Activated CD8-positive, alpha-beta memory T cell treated with anti-CD3 and anti-CD28 coated beads, Interleukin-2, amount 10 ng/mL, durations not matched to agents 7 days and 5 days (primary cell): ENCODE results near the gene SIGLEC1. TPM values are rescaled to one million over a fixed set of nuclear protein-coding genes. Genes with fewer than 3 reads are reported as not detected.

Experiments
- ATAC-seq: fragments of 150-1000 bp; cut with Tn5 transposase; one replicate; pipeline ENCODE4 v1.10.0; 2021; ENCODE audit warnings: moderate library complexity
- CTCF ChIA-PET: fragments of 350-600 bp; sonication (Branson Sonifier 250); formaldehyde crosslinking; loops from one replicate; lab custom pipeline; 2021; ENCODE audit warnings: antibody characterized with exemption; lab: Charles Lee
- DNase-seq: peaks from one replicate; pipeline ENCODE4 v3.0.0-alpha.2; 2020
- H3K27ac Mint-ChIP-seq: one replicate; pipeline ENCODE4 v1.8.0; 2021; ENCODE audit warnings: mild to moderate bottlenecking, mixed read lengths
- H3K27me3 Mint-ChIP-seq: one replicate; pipeline ENCODE4 v1.8.0; 2021; ENCODE audit warnings: mixed read lengths
- H3K36me3 Mint-ChIP-seq: one replicate; pipeline ENCODE4 v1.8.0; 2021; ENCODE audit warnings: mild to moderate bottlenecking, mixed read lengths
- H3K4me1 Mint-ChIP-seq: one replicate; pipeline ENCODE4 v1.8.0; 2021; ENCODE audit warnings: mixed read lengths
- H3K4me3 Mint-ChIP-seq: one replicate; pipeline ENCODE4 v1.8.0; 2021; ENCODE audit warnings: mild to moderate bottlenecking, moderate library complexity, mixed read lengths
- H3K9me3 Mint-ChIP-seq: one replicate; pipeline ENCODE4 v1.8.0; 2022; ENCODE audit warnings: low read depth, mixed read lengths
- total RNA-seq, 2 experiments: library from RNA; stranded (reverse); gene quantifications; one replicate each; pipeline ENCODE4 v1.2.3, GENCODE V29; 2021

The SIGLEC1 gene
- total RNA-seq, 2 experiments from 2014 or later, result not detected

DNA sequence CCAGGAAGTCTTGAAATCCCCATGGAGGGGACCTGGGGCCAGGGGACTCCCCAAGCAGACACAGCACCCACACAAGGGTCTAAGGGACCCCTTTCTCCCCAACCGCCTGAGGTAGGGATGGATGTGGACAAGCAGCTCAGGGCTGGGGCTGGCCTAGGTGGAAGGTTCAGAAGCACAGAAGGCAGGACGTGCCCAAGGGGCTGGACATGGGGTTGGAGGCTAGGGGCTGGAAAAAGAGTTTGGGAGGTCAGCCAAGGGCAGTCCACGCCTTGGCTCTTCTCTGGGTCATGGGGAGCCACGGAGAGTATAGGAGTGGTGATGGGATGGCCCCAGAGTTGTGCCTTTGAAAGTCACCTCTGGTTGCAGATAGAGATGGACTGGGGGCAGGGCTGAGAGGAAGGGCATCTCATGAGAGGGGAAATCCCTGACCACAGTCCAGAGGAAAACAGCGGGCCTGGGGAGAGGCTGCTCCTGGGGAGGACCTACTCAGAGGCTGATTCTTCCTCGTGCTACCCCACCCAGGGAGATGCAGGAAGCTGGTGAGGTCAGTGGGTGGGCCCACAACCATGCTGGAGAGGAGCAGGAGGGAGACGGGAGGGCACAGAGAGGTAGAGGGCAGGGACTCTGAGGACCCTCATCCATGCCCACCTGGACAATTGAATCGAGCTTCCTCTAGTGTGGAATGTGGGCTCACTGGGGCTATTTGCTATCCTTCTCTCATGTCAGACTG, 17.6 kb upstream of the SIGLEC1 start:
- H3K4me1 Mint-ChIP-seq, result peaks cover 3% of the 10 kb centered on the region
- H3K9me3 Mint-ChIP-seq, result no peaks in the 10 kb centered on the region
- ATAC-seq (no peak), DNase-seq (no peak)
- H3K36me3 Mint-ChIP-seq, result no peaks in the 10 kb centered on the region
- peak overlapping the region; percentile 19 for H3K27ac Mint-ChIP-seq
- H3K27me3 Mint-ChIP-seq, result peaks cover 59% of the 10 kb centered on the region
- CTCF ChIA-PET, result interaction anchor here (1.0 to 1.2 kb wide), 2 partner anchors 14 to 23 kb away, joined by 3 to 4 read pairs; no protein-coding TSS in a partner anchor
- no peak overlapping the region for H3K4me3 Mint-ChIP-seq

DNA sequence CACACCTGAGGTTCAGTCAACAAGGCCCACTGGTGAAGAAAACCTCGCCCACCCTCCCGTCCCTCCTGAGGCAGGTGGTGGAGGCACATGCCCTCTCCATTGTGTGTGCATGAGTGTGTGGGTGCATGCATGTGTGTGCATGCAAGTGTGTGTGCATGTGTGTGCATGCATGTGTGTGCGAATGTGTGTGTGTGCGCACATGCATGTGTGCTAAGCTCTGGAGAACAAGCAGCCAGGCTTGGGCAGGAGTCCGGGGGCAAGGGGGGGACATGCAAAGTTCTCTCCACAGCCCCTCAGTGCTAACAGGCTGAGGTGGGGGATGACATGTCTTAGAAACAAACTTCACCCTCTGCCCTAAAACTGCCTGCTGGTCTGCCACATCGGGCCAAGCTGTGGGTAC, 17.0 kb upstream of the SIGLEC1 start:
- Mint-ChIP-seq H3K4me3 (no peak overlapping the region), H3K27me3 (peaks cover 62% of the 10 kb centered on the region), H3K27ac (no peak overlapping the region), H3K4me1 (peaks cover 3% of the 10 kb centered on the region), H3K9me3 (no peaks in the 10 kb centered on the region), H3K36me3 (no peaks in the 10 kb centered on the region)
- no peak for DNase-seq
- CTCF ChIA-PET, result interaction anchor here (1.0 to 1.2 kb wide), 3 partner anchors 13 to 53 kb away, joined by 3 to 4 read pairs (median 3); no protein-coding TSS in a partner anchor
- no peak for ATAC-seq

DNA sequence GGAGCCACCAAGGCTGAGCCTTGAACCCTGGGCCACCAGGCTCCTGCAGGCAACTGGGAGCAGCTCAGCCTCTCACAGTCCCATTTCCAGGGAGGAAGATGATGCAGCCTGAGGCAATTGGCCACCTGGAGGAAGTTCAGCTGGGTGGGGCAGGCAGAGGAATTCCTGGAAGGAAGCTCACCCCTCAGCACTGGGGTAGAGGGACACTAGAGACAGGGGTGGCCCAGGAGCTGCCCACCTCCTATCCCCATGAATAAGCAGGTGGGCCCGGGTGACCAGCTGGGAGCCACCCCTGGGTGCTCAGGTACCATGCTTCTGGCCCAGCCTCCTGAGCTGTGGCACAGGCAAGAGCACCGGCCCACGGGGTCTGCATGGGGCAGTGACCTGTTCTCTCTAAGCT, 16.5 kb upstream of the SIGLEC1 start:
- H3K4me1 Mint-ChIP-seq, result peaks cover 3% of the 10 kb centered on the region
- H3K36me3 Mint-ChIP-seq, result no peaks in the 10 kb centered on the region
- DNase-seq (no peak), ATAC-seq (no peak)
- no peak overlapping the region for H3K27ac Mint-ChIP-seq
- peaks cover 65% of the 10 kb centered on the region for H3K27me3 Mint-ChIP-seq
- CTCF ChIA-PET, result interaction anchor here (1.0 to 1.2 kb wide), 3 partner anchors 13 to 52 kb away, joined by 3 to 4 read pairs (median 3); no protein-coding TSS in a partner anchor
- no peak overlapping the region for H3K4me3 Mint-ChIP-seq
- no peaks in the 10 kb centered on the region for H3K9me3 Mint-ChIP-seq

GRCh38 chr20:3728354-3728753, 16.0 kb upstream of the SIGLEC1 start:
- Mint-ChIP-seq H3K36me3 (no peaks in the 10 kb centered on the region), H3K27ac (no peak overlapping the region), H3K27me3 (peaks cover 63% of the 10 kb centered on the region), H3K4me1 (peaks cover 3% of the 10 kb centered on the region), H3K9me3 (no peaks in the 10 kb centered on the region), H3K4me3 (no peak overlapping the region)
- ATAC-seq, result no peak
- CTCF ChIA-PET, result interaction anchor here (1.0 kb wide), 1 partner anchor 39 kb away, joined by 3 read pairs; the partner anchor contains the start of gene ADISSP
- no peak for DNase-seq

DNA sequence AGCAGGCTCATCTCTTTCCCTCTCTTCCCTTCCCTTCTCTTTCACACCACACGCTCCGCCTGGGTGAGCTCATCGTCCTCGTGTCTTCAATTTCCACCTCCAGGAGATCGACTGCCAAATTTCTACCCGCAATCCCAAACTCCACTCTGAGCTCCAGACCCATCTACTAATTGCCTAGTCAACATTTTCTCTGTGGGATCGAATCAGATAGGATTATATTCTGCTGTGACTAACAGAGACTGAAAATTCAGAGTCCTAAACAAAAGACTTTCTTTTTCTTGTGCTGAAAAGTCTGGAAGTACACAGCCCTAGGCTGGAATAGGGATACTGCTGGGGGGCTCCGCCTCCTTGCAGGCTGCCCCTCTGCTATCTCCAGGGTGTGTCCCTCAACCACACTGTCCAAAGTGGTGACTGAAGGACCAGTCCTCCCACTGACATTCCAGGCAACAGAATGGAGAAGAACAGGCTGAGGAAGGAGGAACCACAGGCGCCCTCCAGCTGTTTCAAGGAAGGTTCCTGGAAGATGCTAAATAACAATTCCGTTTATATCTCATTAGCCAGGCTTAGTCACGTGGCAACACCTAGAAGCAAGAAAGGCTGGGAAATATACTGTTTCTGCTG, 15.1 kb upstream of the SIGLEC1 start:
- Mint-ChIP-seq H3K27me3 (peaks cover 62% of the 10 kb centered on the region), H3K27ac (no peak overlapping the region), H3K36me3 (no peaks in the 10 kb centered on the region), H3K4me3 (no peak overlapping the region), H3K4me1 (peaks cover 3% of the 10 kb centered on the region), H3K9me3 (no peaks in the 10 kb centered on the region)
- CTCF ChIA-PET, result interaction anchor here (1.0 to 1.3 kb wide), 3 partner anchors 11 to 59 kb away, joined by 3 to 4 read pairs (median 4); partner anchors contain the start of genes ADISSP and CENPB
- ATAC-seq, result no peak
- no peak for DNase-seq

GRCh38 chr20:3724356-3724755, 12.0 kb upstream of the SIGLEC1 start:
- ATAC-seq, result no peak
- CTCF ChIA-PET, result interaction anchor here (1.6 kb wide), 1 partner anchor 14 kb away, joined by 9 read pairs; no protein-coding TSS in a partner anchor
- Mint-ChIP-seq H3K36me3 (no peaks in the 10 kb centered on the region), H3K4me1 (peaks cover 16% of the 10 kb centered on the region), H3K4me3 (no peak overlapping the region), H3K27ac (no peak overlapping the region), H3K27me3 (peaks cover 61% of the 10 kb centered on the region), H3K9me3 (no peaks in the 10 kb centered on the region)
- no peak for DNase-seq

GRCh38 chr20:3723284-3723683, 10.9 kb upstream of the SIGLEC1 start:
- H3K36me3 Mint-ChIP-seq, result no peaks in the 10 kb centered on the region
- CTCF ChIA-PET, result interaction anchor here (0.7 to 1.5 kb wide), 3 partner anchors 12 to 109 kb away, joined by 4 read pairs; no protein-coding TSS in a partner anchor
- H3K4me3 Mint-ChIP-seq, result no peak overlapping the region

GRCh38 chr20:3721912-3722311, 9.5 kb upstream of the SIGLEC1 start:
- Mint-ChIP-seq H3K4me3 (no peak overlapping the region), H3K27me3 (peaks cover 48% of the 10 kb centered on the region), H3K36me3 (no peaks in the 10 kb centered on the region), H3K27ac (no peak overlapping the region), H3K9me3 (no peaks in the 10 kb centered on the region), H3K4me1 (peaks cover 16% of the 10 kb centered on the region)
- DNase-seq (no peak), ATAC-seq (no peak)
- CTCF ChIA-PET, result interaction anchor here (1.2 to 1.5 kb wide), 2 partner anchors 45 kb away, joined by 4 read pairs; no protein-coding TSS in a partner anchor

More at GRCh38 chr20:3723284-3723683, 10.9 kb upstream of the SIGLEC1 start:
- Mint-ChIP-seq H3K27ac (no peak overlapping the region), H3K9me3 (no peaks in the 10 kb centered on the region), H3K4me1 (peaks cover 16% of the 10 kb centered on the region), H3K27me3 (peaks cover 58% of the 10 kb centered on the region)
- DNase-seq (no peak), ATAC-seq (no peak)

GRCh38 chr20:3720626-3721025, 8.2 kb upstream of the SIGLEC1 start:
- Mint-ChIP-seq H3K4me3 (no peak overlapping the region), H3K36me3 (no peaks in the 10 kb centered on the region), H3K27me3 (peaks cover 46% of the 10 kb centered on the region), H3K27ac (no peak overlapping the region), H3K9me3 (no peaks in the 10 kb centered on the region), H3K4me1 (peaks cover 16% of the 10 kb centered on the region)
- ATAC-seq (no peak), DNase-seq (no peak)
- CTCF ChIA-PET, result interaction anchor here (2.1 kb wide), 1 partner anchor 10 kb away, joined by 13 read pairs; no protein-coding TSS in a partner anchor

DNA sequence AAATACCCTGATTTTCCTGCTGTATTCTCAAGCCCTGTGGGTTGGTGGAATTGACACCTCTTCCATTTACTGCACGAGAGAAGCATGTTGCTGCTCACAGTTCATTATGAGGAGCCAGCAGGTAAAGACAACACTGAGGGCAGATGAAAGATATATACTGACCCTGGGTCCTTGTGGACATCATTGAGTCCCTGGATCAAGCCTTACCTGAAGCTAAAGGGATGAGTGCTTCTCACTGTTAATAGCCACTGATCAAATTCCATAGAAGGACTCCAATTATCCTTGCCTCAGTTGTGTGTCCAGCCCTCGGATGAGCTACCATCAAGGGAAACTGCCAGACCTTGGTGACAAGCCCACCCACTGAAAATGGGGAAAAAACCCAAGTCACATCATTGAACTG, 7.7 kb upstream of the SIGLEC1 start:
- CTCF ChIA-PET, result interaction anchor here (1.3 to 2.1 kb wide), 3 partner anchors 10 to 157 kb away, joined by 4 to 13 read pairs (median 5); no protein-coding TSS in a partner anchor
- Mint-ChIP-seq H3K9me3 (no peaks in the 10 kb centered on the region), H3K27me3 (peaks cover 46% of the 10 kb centered on the region), H3K27ac (no peak overlapping the region), H3K4me1 (peaks cover 16% of the 10 kb centered on the region), H3K4me3 (no peak overlapping the region), H3K36me3 (no peaks in the 10 kb centered on the region)
- DNase-seq, result no peak
- no peak for ATAC-seq

GRCh38 chr20:3719046-3719445, 6.6 kb upstream of the SIGLEC1 start:
- CTCF ChIA-PET, result interaction anchor here (0.8 to 1.5 kb wide), 3 partner anchors 41 to 156 kb away, joined by 3 to 5 read pairs (median 4); no protein-coding TSS in a partner anchor
- DNase-seq (no peak), ATAC-seq (no peak)
- Mint-ChIP-seq H3K27ac (no peak overlapping the region), H3K4me1 (peaks cover 16% of the 10 kb centered on the region), H3K9me3 (no peaks in the 10 kb centered on the region), H3K4me3 (no peak overlapping the region), H3K36me3 (no peaks in the 10 kb centered on the region), H3K27me3 (peaks cover 37% of the 10 kb centered on the region)

DNA sequence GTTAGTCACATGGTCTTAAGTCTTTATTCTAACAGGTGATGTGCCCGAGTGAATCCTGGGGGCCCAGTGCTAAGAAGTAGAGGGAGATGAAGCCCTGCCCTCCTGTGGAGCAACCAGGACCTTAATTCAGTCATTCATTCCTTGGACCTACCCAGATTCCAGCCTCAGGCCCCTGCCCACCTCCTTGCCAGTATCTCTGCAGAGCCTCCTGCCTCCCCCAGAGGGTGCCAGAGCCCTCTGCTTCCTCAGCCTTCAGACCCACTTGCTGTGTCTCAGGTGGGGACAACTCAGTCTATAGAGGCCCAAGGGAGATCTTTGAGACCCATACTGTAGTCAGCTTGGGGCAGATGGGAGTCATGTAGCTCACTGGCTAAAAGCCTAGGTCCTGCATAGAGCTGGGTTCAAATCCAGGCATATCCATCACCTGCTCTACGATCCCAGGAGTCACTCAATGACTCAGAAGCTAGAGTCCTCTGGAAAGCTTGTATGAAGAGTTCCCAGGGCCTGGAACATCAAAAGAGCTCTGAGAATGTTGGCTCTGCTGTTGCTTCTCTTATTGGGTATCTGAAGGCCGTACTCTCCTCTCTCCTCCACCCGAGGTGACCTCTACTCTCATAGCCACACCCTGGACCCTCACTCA, 3.9 kb upstream of the SIGLEC1 start:
- CTCF ChIA-PET, result interaction anchor here (0.8 to 1.5 kb wide), 9 partner anchors 11 to 138 kb away, joined by 3 to 10 read pairs (median 4); partner anchors contain the start of genes ADISSP and CDC25B
- H3K4me3 Mint-ChIP-seq, result no peak overlapping the region
- peak; percentile 88 for ATAC-seq
- no peak overlapping the region for H3K27ac Mint-ChIP-seq
- H3K9me3 Mint-ChIP-seq, result no peaks in the 10 kb centered on the region
- H3K4me1 Mint-ChIP-seq, result peaks cover 16% of the 10 kb centered on the region
- peaks cover 21% of the 10 kb centered on the region for H3K27me3 Mint-ChIP-seq
- DNase-seq, result peak; percentile 57
- no peaks in the 10 kb centered on the region for H3K36me3 Mint-ChIP-seq

DNA sequence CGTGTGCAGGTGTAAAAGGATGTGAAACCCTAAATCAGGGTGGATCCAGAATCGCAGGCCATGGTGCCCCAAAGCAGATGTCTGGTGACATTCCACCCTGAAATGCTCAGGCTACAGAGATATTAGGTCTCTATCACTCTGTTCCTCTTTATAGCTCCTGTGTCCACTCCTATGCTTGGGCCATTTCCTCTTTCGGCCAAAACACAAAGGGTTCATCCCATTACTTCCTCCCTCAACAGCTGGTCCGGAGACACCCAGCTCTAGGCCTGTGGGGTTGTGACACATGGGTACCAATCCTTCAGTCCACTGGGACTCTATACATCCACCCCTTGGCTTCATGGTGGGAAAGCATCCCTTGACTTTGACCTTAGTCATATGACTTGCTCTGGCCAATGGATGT, 1.7 kb upstream of the SIGLEC1 start:
- H3K27ac Mint-ChIP-seq, result no peak overlapping the region
- ATAC-seq (no peak), DNase-seq (no peak)
- CTCF ChIA-PET, result interaction anchor here (1.4 to 3.0 kb wide), 2 partner anchors 37 to 141 kb away, joined by 3 to 19 read pairs; no protein-coding TSS in a partner anchor
- H3K27me3 Mint-ChIP-seq, result peaks cover 11% of the 10 kb centered on the region
- H3K9me3 Mint-ChIP-seq, result no peaks in the 10 kb centered on the region
- no peaks in the 10 kb centered on the region for H3K36me3 Mint-ChIP-seq
- peaks cover 4% of the 10 kb centered on the region for H3K4me1 Mint-ChIP-seq
- H3K4me3 Mint-ChIP-seq, result no peak overlapping the region
